GM23338 (cell line): ENCODE results near the gene M1AP. TPM values are rescaled to one million over a fixed set of nuclear protein-coding genes. Genes with fewer than 3 reads are reported as not detected.

Experiments
- ATAC-seq: fragments of 200-7000 bp; cut with Tn5 transposase; 3 replicates; pipeline ENCODE4 v1.9.1; 2020
- DNase-seq: peaks from one replicate; pipeline ENCODE4 v3.0.0-alpha.2; 2015; ENCODE audit warnings: low spot score
- H2AFZ ChIP-seq: fragments of 200-600 bp; sonication (generic); 2 replicates; pipeline ENCODE4 v1.8.0; 2016; ENCODE audit warnings: antibody characterized with exemption, mild to moderate bottlenecking, moderate library complexity
- H3F3A ChIP-seq: fragments of 200-600 bp; sonication (generic); replicated peaks from 2 replicates; pipeline ENCODE4 v1.8.0; 2017; ENCODE audit warnings: antibody characterized with exemption, mixed run types, low read depth
- H3K27ac ChIP-seq: fragments of 200-600 bp; sonication (generic); 2 replicates; pipeline ENCODE4 v1.6.1; 2016; ENCODE audit warnings: low read depth
- H3K27me3 ChIP-seq: fragments of 200-600 bp; sonication (generic); 2 replicates; pipeline ENCODE4 v1.8.0; 2016; ENCODE audit warnings: mild to moderate bottlenecking, mixed run types, moderate library complexity; ENCODE audit not compliant: insufficient read depth
- H3K36me3 ChIP-seq: fragments of 200-600 bp; sonication (generic); 2 replicates; pipeline ENCODE4 v1.8.0; 2016; ENCODE audit warnings: mild to moderate bottlenecking; ENCODE audit not compliant: insufficient read depth
- H3K4me1 ChIP-seq: fragments of 200-600 bp; sonication (generic); 2 replicates; pipeline ENCODE4 v1.8.0; 2016; ENCODE audit warnings: mild to moderate bottlenecking, moderate library complexity; ENCODE audit not compliant: insufficient read depth
- H3K4me2 ChIP-seq: fragments of 200-600 bp; sonication (generic); 2 replicates; pipeline ENCODE4 v1.7.1; 2017; ENCODE audit warnings: mixed run types
- H3K4me3 ChIP-seq: fragments of 200-600 bp; sonication (generic); 2 replicates; pipeline ENCODE4 v1.6.1; 2016; ENCODE audit warnings: mixed run types
- H3K79me2 ChIP-seq: fragments of 200-600 bp; sonication (generic); replicated peaks from 2 replicates; pipeline ENCODE4 v1.8.0; 2017; ENCODE audit warnings: mild to moderate bottlenecking; ENCODE audit not compliant: insufficient read depth
- H3K9me2 ChIP-seq: fragments of 200-600 bp; sonication (generic); 2 replicates; pipeline ENCODE4 v1.8.0; 2017; ENCODE audit not compliant: insufficient read depth
- H4K20me1 ChIP-seq: fragments of 200-600 bp; sonication (generic); replicated peaks from 2 replicates; pipeline ENCODE4 v1.8.0; 2017; ENCODE audit warnings: mild to moderate bottlenecking; ENCODE audit not compliant: insufficient read depth
- H3K27ac Mint-ChIP-seq: 2 replicates; pipeline ENCODE4 v1.8.0; 2020; ENCODE audit warnings: inconsistent platforms, mild to moderate bottlenecking, moderate library complexity, mixed read lengths
- H3K27me3 Mint-ChIP-seq: 3 replicates; pipeline ENCODE4 v1.8.0; 2022; ENCODE audit warnings: low read depth, mild to moderate bottlenecking, moderate library complexity, mixed read lengths, inconsistent platforms; ENCODE audit not compliant: insufficient read depth, poor library complexity
- H3K36me3 Mint-ChIP-seq: 3 replicates; pipeline ENCODE4 v1.8.0; 2021; ENCODE audit warnings: low read depth, mild to moderate bottlenecking, inconsistent platforms, moderate library complexity, mixed read lengths
- H3K4me1 Mint-ChIP-seq: 3 replicates; pipeline ENCODE4 v1.8.0; 2020; ENCODE audit warnings: mild to moderate bottlenecking, inconsistent platforms, mixed read lengths
- H3K4me3 Mint-ChIP-seq: 3 replicates; pipeline ENCODE4 v1.8.0; 2021; ENCODE audit warnings: moderate library complexity, mild to moderate bottlenecking, inconsistent platforms, mixed read lengths
- H3K9me3 Mint-ChIP-seq: 3 replicates; pipeline ENCODE4 v1.8.0; 2020; ENCODE audit warnings: moderate library complexity, mild to moderate bottlenecking, inconsistent platforms, mixed read lengths
- CTCF ChIP-seq, 2 experiments: fragments of 200-600 bp in 1 of 2; sonication (generic) in 1 of 2; conservative IDR thresholded peaks; 2 replicates each; pipeline versions ENCODE4 v1.5.1 to v1.6.1; 2016 to 2017; ENCODE audit warnings: antibody characterized with exemption in 2 of 2, low read depth in 2 of 2, mild to moderate bottlenecking in 2 of 2, moderate library complexity in 1 of 2
- EZH2 ChIP-seq: fragments of 200-600 bp; sonication (generic); IDR thresholded peaks from one replicate; pipeline ENCODE4 v1.8.0; 2017; ENCODE audit warnings: antibody characterized with exemption, mild to moderate bottlenecking, low read depth; ENCODE audit not compliant: unreplicated experiment
- EZH2phosphoT487 ChIP-seq: fragments of 200-600 bp; sonication (generic); IDR thresholded peaks from one replicate; pipeline ENCODE4 v1.8.1; 2018; ENCODE audit warnings: antibody characterized with exemption; ENCODE audit not compliant: unreplicated experiment
- JUNB ChIP-seq: IDR thresholded peaks from one replicate; pipeline ENCODE4 v1.6.1; 2016; ENCODE audit warnings: antibody characterized with exemption; ENCODE audit not compliant: unreplicated experiment
- NANOG ChIP-seq: IDR thresholded peaks from 2 replicates; pipeline ENCODE4 v1.6.1; 2016; ENCODE audit warnings: antibody characterized with exemption, borderline replicate concordance
- POLR2AphosphoS5 ChIP-seq: IDR thresholded peaks from 2 replicates; pipeline ENCODE4 v1.6.1; 2016; ENCODE audit warnings: antibody characterized with exemption, low read depth
- REST ChIP-seq: IDR thresholded peaks from one replicate; pipeline ENCODE4 v1.6.1; 2018; ENCODE audit warnings: antibody characterized with exemption; ENCODE audit not compliant: unreplicated experiment
- ZNF114 ChIP-seq: fragments of 250-450 bp; sonication (Bioruptor Pico); IDR thresholded peaks from 2 replicates; pipeline ENCODE4 v1.5.0; 2020; ENCODE audit warnings: mild to moderate bottlenecking, moderate library complexity
- ZNF331 ChIP-seq: fragments of 250-450 bp; sonication (Bioruptor Pico); IDR thresholded peaks from 2 replicates; pipeline ENCODE4 v1.5.0; 2020; ENCODE audit warnings: low read depth, mild to moderate bottlenecking, moderate library complexity
- polyA plus RNA-seq: library from polyadenylated mRNA; unstranded; fragments of >200 nt; fragmentation: Nextera tagmentation; extraction: Ambion mirVana; gene quantifications from 2 replicates; pipeline ENCODE4 v1.2.1, GENCODE V29; 2016
- total RNA-seq: library from RNA; depleted of rRNA; stranded (reverse); fragments of >200 nt; shearing (Covaris generic); gene quantifications from 2 replicates; pipeline ENCODE4 v1.2.3, GENCODE V29; 2014

M1AP gene
- total and polyA plus RNA-seq, 2 experiments from 2014 or later = 5.1 to 12.1 TPM

GRCh38 chr2:74695663-74696062 is 47.5 kb upstream of the M1AP start (continued):
- TF ChIP-seq REST (no peak), NANOG (no peak), EZH2phosphoT487 (no peak), POLR2AphosphoS5 (no peak), CTCF (conservative IDR thresholded peaks at IDR 0.05; ENCODE audit: low read depth in 2 of 2) (no peak), ZNF114 (CRISPR knock-in tag) (no peak)

GRCh38 chr2:74694281-74694680 is 46.2 kb upstream of the M1AP start:
- no peaks in the 10 kb centered on the region for H3K9me3 Mint-ChIP-seq
- Histone ChIP-seq H3K36me3 (no peaks in the 10 kb centered on the region), H3K9me2 (peaks cover 14% of the 10 kb centered on the region; the same call in 1 of the 2 replicates), H3K79me2 (no peaks in the 10 kb centered on the region), H3F3A (no peaks in the 10 kb centered on the region), H4K20me1 (no peaks in the 10 kb centered on the region), H3K27me3 (no peaks in the 10 kb centered on the region), H3K4me1 (no peaks in the 10 kb centered on the region), H3K4me2 (no peak overlapping the region), H3K27ac (no peak overlapping the region), H2AFZ (no peak overlapping the region), H3K4me3 (no peak overlapping the region)
- H3K27ac Mint-ChIP-seq = no peak overlapping the region
- H3K4me1 Mint-ChIP-seq = no peaks in the 10 kb centered on the region
- DNase-seq = no peak
- no peak overlapping the region for H3K4me3 Mint-ChIP-seq
- no peaks in the 10 kb centered on the region for H3K36me3 Mint-ChIP-seq
- ATAC-seq = no peak
- H3K27me3 Mint-ChIP-seq = peaks cover 4% of the 10 kb centered on the region
- TF ChIP-seq POLR2AphosphoS5 = no peak

- no peak overlapping the region for H3K4me3 ChIP-seq
- no peaks in the 10 kb centered on the region for H3K79me2 ChIP-seq
- H3K4me1 Mint-ChIP-seq = no peaks in the 10 kb centered on the region
- no peaks in the 10 kb centered on the region for H3K9me3 Mint-ChIP-seq
- no peaks in the 10 kb centered on the region for H3K27me3 ChIP-seq
- H3K4me3 Mint-ChIP-seq = no peak overlapping the region
- ATAC-seq (no peak), DNase-seq (no peak)
- no peak overlapping the region for H3K4me2 ChIP-seq
- no peak overlapping the region for H3K27ac ChIP-seq
- peaks cover 4% of the 10 kb centered on the region for H3K27me3 Mint-ChIP-seq
- no peaks in the 10 kb centered on the region for H3K4me1 ChIP-seq
- H3K27ac Mint-ChIP-seq = no peak overlapping the region
- TF ChIP-seq POLR2AphosphoS5 (no peak), CTCF (conservative IDR thresholded peaks at IDR 0.05; ENCODE audit: low read depth in 2 of 2) (no peak), EZH2 (no peak), JUNB (no peak), NANOG (no peak), ZNF331 (no peak)
- no peaks in the 10 kb centered on the region for H3K36me3 Mint-ChIP-seq
- H4K20me1 ChIP-seq = no peaks in the 10 kb centered on the region
- H3K9me2 ChIP-seq = peaks cover 8% of the 10 kb centered on the region; the same call in 1 of the 2 replicates
- no peak overlapping the region for H2AFZ ChIP-seq
- no peaks in the 10 kb centered on the region for H3K36me3 ChIP-seq
- no peaks in the 10 kb centered on the region for H3F3A ChIP-seq
Measured at GRCh38 chr2:74693668-74694067, 45.5 kb upstream of the M1AP start.
